VCaP (cell line): ENCODE results near the gene PRG2.

Source experiments
- H3K27ac ChIP-seq: fragments of 450-650 bp; 2 replicates; pipeline ENCODE4 v1.5.1; 2017
- CTCF ChIP-seq: fragments of 450-650 bp; conservative IDR thresholded peaks from 2 replicates; pipeline ENCODE4 v1.5.1; 2017; ENCODE audit warnings: mild to moderate bottlenecking, moderate library complexity

PRG2 gene

GRCh38 chr11:57392066-57392762 is 1.8 kb upstream of the PRG2 start:
- TF ChIP-seq CTCF: no peak
- H3K27ac ChIP-seq: no peak overlapping the region

GRCh38 chr11:57391539-57391938 is 1.1 kb upstream of the PRG2 start:
- no peak for TF ChIP-seq CTCF
- no peak overlapping the region for H3K27ac ChIP-seq

- H3K27ac ChIP-seq: no peak overlapping the region
- no peak for TF ChIP-seq CTCF
Observed at GRCh38 chr11:57391111-57391510, 661 bp upstream of the PRG2 start.

GRCh38 chr11:57387289-57388030 is 3.0 kb downstream of the PRG2 start:
- no peak overlapping the region for H3K27ac ChIP-seq
- TF ChIP-seq CTCF: no peak

GRCh38 chr11:57386178-57386940 is 4.1 kb downstream of the PRG2 start:
- no peak for TF ChIP-seq CTCF

GRCh38 chr11:57380975-57381374 is 9.5 kb downstream of the PRG2 start, which contains the start of gene PRG3:
TSS of gene PRG3 (minus strand) at chr11:57381150. CDS start at chr11:57380708, 442 bp downstream.
- H3K27ac ChIP-seq: no peak within 1 kb of the TSS
- no peak for TF ChIP-seq CTCF

More at GRCh38 chr11:57386178-57386940, 4.1 kb downstream of the PRG2 start:
- H3K27ac ChIP-seq: no peak overlapping the region

GRCh38 chr11:57379732-57380131 is 10.7 kb downstream of the PRG2 start:
- no peak overlapping the region for H3K27ac ChIP-seq
- no peak for TF ChIP-seq CTCF
